Pulmonary artery endothelial cell (primary cell): ENCODE measurements around the gene GPR146. TPM values are rescaled to one million over a fixed set of nuclear protein-coding genes. Genes with fewer than 3 reads are reported as not detected.
"Not testable (repeated sequence)": the region's sequence is repeated elsewhere in the genome, so short reads cannot be mapped to it uniquely, and the experiment has no call there.

Experiments
- DNase-seq: peaks from one replicate; pipeline ENCODE4 v3.0.0-alpha.2; 2011; ENCODE audit warnings: low read depth, low spot score
- total RNA-seq: library from RNA; depleted of rRNA; stranded (reverse); fragments of >200 nt; gene quantifications from 2 replicates; pipeline ENCODE4 v1.2.3, GENCODE V29; 2014

GPR146 gene
- 17.4 and 29.8 TPM in 2 replicates for total RNA-seq

DNA sequence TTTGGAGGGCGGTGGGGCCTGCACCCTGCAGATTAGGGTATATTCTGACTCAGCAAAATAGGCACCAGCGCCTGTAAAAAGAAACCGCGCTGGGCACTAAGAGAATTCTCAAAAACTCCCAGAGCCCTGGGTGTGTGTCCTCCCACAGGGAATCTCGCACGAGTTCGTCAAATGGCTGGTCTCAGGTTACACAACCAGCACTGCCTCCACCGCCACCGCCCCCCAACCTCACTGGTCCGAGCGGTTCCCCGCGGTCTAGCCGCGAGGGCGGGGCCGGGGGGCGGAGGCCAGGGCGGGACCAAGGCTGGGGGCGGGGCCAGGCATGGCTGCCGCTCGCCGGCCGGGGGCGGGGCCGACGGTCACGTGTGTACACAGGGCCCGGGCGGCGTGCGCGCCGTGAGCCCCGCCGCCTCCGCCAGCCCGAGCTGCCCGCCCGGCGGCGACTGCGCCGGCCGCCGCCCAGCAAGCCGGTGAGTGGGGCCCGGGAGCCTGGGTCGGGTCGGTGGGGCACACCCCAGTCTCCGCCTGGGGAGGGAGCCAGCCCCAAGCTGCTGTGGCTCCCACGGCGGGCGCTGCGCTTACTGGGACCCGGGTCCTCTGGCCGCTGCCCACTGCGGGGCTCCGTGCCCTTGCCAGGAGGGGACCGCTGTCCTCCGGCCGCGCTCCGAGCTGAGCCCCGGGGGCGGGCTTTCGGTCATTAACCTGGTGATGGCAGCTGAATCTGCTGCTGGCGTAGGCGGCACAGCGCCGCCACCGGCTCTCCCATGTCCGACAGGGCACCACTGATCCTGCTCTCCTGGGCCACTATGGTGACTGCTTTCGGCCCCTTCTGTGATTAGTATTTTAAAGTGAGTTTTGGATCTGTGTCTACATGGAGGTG lies at the start of gene GPR146:
Gene GPR146, plus strand, starts transcription at position 358 of the 880 bp plus-strand sequence. CDS start 12,970 bp downstream, outside the sequence.
- DNase-seq: peak; percentile 65

DNA sequence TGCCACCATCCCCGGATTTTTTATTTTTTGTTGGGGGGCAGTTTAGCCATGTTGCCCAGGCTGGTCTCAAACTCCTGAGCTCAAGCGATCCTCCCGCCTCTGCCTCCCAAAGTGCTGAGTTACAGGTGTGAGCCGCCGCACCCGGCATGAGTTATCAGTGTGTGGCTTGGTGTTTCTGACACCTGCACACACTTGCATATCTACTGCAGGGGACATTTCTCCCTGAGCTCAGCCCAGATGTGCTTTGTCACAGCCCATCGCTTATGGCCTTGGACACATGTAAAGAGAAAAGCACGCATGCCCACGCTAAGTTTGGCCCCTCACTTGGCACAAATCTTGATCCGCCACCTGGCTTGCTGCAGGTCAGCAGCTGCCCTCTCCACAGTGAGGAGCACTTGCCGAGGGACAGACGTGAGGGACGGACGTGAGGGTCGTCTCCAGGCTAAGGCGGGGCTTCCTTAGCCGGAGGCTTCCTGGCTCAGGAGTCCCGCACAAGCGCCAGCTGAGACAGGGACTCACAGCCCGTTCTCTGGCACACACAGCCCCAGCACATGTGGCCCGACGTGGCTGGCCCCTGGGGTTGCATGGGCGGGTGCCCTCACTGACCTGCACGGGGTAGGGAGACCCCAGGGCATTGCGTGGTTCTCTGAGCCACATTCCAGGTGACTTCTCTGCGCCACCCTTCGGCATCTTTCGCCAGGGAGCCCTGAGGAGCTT lies 49.6 kb upstream of the GPR146 start:
- DNase-seq: no peak

- DNase-seq: no peak
Measured at GRCh38 chr7:995571-995970, 48.8 kb upstream of the GPR146 start.

DNA sequence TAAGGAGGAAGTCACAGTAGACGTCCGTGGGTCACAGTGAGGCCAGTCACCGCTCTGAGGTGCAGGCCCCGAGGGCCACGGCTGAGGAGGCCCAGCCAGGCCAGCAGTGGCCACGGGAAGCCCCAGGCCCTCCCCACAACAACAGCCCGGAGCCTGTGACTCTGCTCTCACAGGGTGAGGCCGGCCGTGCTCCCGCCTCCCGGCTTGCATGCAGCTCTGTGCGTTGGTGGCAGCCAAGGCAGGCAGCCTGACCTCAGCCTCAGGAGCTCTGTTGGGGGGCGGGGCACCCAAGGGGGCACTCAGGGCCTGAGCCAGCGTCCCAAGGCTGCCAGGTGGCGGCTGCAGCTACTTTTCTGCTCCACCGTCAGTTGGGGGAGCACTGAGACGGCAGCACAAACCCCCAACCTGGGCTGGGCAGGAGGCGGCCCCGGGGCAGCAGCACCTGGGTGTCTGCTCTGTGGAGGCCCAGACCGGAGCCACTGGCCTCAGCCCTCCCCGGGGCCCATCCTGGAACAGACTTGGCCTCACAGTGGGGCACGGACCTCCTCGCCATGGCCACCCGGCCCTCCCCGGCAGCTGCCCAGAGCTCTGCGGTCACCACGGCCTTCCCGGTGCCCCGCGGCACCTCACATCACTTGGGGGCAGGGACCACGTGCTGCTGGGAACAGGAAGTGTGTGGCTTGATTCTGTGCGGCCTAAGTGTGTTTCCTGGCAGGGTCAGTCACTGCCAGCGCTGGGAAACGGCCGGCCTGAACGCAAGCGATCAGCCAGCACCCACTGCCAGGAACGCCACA lies 48.1 kb upstream of the GPR146 start:
- DNase-seq: no peak

GRCh38 chr7:997404-998395 lies 46.6 kb upstream of the GPR146 start:
- DNase-seq: no peak

DNA sequence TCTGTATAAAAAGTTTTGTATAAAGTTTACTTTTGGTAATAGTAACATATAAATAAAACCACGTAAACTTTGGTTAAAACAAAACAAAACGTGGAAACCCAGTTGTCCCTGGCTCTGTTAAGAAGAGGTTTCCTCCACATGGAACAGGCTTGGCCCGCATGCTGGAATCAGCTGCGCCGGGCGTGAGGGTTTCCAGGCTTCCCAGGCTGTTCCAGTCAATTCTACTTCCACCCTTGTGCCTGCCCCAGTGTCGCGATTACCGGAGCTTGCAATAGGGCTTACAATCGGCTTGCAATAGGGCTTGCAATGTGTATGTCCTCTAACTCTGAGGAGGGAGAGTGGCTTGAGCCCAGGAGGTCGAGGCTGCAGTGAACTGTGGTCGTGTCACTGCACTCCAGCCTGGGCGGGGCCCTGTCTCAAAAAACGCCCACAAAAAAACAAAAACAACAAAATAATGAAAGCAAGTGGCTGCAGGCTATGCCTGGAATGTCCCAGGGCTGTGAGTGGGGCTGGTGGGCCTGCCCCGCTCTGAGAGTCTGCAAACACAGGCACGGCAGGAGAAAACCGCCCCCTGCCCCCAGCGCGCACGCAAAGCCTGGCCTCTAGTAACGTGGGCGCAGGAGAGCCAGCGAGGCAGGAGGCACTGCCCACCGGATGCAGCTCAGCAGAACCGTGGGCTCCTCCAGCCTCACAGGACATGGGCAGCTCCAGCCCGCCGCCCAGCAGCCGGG lies 45.0 kb upstream of the GPR146 start:
- DNase-seq: no peak

DNA sequence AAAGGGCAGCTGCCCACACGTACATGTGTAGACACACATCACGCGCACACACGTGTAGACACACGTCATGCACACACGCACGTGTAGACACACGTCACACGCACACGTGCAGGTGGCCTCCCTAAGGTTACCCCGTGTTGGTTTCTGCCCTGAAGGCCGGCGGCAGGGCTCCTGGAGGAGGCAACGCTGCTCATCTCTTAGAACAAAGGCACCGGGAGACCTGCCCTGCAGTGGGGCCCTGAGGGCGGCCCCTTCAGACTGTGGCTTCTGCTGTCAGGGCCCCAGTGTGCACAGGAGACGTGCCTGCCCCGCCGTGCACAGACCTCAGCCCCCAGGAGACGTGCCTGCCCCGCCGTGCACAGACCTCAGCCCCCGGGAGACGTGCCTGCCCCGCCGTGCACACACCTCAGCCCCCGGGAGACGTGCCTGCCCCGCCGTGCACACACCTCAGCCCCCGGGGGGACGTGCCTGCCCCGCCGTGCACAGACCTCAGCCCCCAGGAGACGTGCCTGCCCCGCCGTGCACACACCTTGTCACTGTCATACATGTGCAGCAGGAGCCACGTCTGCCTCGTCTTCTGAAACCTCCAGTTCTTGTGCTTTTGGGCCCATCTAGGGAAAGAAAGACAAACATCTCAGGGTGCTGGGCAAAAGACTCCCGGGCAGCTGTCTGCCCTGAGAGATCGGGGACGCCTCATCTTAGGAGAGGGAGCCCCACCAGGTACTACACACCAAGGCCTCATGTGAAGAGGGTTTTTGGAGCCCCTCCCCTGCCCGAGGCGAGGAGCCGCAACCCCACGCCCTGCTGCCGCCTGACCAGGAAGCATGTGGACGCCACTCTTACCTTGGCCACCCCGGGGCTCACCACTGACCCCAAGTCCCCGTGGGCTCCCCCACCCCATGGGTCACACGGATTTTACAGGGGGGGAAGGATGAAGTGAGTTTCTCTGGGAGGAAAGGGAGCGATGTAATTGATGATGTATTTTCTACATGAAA lies 44.1 kb upstream of the GPR146 start:
- DNase-seq: no peak

GRCh38 chr7:1001069-1001770 lies 43.1 kb upstream of the GPR146 start:
- not testable (repeated sequence) for DNase-seq

GRCh38 chr7:1002026-1002425 lies 42.3 kb upstream of the GPR146 start:
- DNase-seq: not testable (repeated sequence)

- not testable (repeated sequence) for DNase-seq
Measured at GRCh38 chr7:1002445-1002844, 41.9 kb upstream of the GPR146 start.

DNA sequence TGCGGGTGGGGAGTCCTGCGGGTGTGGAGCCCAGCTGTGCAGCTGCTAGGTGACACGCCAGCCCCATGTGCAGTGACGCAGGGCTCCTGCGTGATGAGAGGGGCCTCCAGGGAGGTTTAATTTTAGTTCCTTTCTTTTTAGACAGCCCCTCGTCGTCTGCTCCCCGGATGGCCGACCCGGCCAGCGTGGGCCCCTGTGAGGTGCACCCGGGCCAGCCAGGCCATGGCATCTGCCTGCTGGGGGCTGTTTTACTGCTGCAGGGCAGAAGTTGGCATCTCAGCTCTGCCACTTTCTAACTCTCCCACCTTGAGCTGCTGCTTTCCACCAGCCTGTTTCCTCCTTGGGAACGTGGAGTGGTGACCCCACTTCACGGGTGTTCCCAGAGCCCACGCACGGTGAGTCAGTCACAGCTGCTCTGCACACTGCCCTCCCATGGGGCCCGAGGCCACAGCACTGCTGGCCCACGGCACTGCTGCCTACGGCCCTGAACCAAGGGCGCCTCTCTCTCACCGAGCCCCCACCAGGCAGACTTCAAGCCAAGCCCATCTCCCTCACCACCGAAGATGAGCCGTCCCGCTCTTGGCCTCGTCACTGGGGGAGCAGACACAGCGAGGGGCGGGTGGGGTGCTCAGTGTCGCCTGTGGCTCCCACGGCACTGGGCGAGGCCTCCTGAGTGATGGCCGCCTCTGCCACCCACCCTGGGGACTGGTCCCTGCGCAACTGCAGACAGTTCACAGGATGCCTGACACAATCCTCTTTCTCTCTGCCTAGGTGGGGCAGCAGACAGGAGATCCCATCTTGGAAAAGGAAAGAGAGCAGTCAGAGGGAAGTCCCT lies 40.1 kb upstream of the GPR146 start:
- no peak for DNase-seq

DNA sequence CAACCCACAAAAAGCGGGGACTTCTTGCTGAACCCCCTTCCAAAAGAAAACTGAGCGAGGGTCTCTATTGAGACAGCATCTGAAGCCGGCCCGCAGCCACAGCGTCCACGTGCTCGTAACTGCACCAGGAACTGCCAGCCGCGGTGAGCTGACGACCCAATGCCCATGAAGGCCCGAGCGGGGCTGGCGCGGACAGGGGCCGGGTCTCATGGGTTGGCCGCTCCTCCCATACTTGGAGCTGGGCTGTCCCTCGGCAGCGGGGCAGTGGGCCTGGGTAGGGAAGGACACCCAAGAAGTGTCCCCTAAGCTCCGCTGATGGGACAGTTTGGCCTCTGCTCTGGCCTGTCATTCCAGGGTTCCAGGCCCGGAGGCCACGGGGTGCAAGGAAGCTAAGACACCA lies 39.0 kb upstream of the GPR146 start:
- DNase-seq: no peak

- no peak for DNase-seq
Measured at GRCh38 chr7:1007901-1008300, 36.4 kb upstream of the GPR146 start.

GRCh38 chr7:1008733-1009363 lies 35.5 kb upstream of the GPR146 start:
- no peak for DNase-seq

DNA sequence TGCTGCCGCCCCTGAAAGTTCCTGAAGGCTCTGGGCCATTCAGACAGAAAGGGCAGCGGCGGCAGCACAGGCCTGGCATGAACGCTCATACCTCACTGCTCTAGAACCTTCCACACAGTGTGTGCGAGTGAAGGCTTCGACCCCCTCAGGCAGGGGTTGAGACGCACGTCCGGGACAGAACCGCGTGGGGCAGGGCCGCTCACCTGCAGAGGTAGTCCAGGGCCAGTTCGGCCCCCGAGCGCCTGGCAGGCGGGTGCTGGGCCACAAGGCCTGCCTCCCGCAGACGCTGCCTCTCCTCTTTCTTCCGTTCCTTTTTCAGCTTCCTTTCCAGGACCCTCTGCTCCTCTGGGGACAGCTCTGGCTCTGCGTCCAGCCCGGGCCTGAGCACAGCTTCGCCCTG lies 34.6 kb upstream of the GPR146 start:
- no peak for DNase-seq

DNA sequence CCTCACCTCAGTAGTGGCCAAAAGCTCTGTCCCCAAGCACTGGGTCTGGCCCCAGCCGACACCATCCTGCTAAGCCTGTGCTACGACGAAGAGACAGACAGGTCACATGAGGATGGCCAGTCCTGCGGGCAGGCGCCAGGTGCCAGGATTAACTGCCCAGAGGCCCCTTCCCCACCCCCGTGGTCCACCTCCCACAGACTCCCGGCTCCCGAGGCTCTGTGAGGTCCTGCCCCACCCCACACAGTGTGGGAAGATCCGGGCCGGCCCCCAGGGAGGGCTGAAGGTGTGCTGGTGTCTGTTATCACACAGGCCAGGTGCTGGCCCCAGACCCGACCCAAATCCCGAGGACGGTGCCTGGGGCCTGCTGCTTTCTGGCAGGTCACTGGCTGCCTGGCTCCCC lies 34.1 kb upstream of the GPR146 start:
- DNase-seq: no peak
